Ishikawa (cell line): ENCODE measurements around the gene WIPF3.

Experiments
- CEBPB ChIP-seq: IDR thresholded peaks from 2 replicates; pipeline ENCODE4 v1.6.1; 2012
- CREB1 ChIP-seq: IDR thresholded peaks from 2 replicates; pipeline ENCODE4 v1.6.1; 2012; ENCODE audit warnings: low read depth
- EGR1 ChIP-seq: IDR thresholded peaks from 2 replicates; pipeline ENCODE4 v1.6.1; 2012
- EP300 ChIP-seq: IDR thresholded peaks from 2 replicates; pipeline ENCODE4 v1.6.1; 2012; ENCODE audit warnings: borderline replicate concordance
- FOXM1 ChIP-seq: IDR thresholded peaks from 2 replicates; pipeline ENCODE4 v1.6.1; 2012; ENCODE audit warnings: low read depth, borderline replicate concordance
- MAX ChIP-seq: IDR thresholded peaks from 2 replicates; pipeline ENCODE4 v1.6.1; 2012
- REST ChIP-seq: IDR thresholded peaks from 2 replicates; pipeline ENCODE4 v1.6.1; 2012; ENCODE audit warnings: low read depth, mild to moderate bottlenecking
- TAF1 ChIP-seq: IDR thresholded peaks from 2 replicates; pipeline ENCODE4 v1.6.1; 2012; ENCODE audit warnings: low read depth, mild to moderate bottlenecking
- TEAD4 ChIP-seq: IDR thresholded peaks from 2 replicates; pipeline ENCODE4 v1.6.1; 2012
- ZBTB7A ChIP-seq: IDR thresholded peaks from 2 replicates; pipeline ENCODE4 v1.6.1; 2012; ENCODE audit warnings: low read depth

GRCh38 chr7:29962035-29962434 is 155.7 kb downstream of the WIPF3 start:
- TF ChIP-seq EP300 (no peak), MAX (no peak), TEAD4 (no peak), EGR1 (no peak), TAF1 (no peak), CREB1 (no peak), CEBPB (no peak), ZBTB7A (no peak), FOXM1 (no peak), REST (no peak)
